Measurements from ENCODE around the gene ODAD4.

DNA sequence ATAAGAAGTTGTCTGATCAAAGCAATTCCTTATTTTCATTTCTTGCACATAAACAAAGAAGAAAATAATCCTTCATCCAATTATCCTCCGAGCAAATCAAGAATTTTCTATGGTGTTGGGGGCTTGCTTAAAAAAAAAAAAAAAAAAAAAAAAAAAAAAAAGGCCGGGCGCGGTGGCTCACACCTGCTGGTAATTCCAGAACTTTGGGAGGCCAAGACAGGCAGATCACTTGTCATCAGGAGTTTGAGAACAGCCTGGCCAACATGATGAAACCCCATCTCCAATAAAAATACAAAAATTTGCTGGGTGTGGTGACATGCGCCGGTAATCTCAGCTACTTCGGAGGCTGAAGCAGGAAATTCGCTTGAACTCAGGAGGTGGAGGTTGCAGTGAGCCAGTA is 55.5 kb downstream of the ODAD4 start:
- TF ChIP-seq, protein P1, sequence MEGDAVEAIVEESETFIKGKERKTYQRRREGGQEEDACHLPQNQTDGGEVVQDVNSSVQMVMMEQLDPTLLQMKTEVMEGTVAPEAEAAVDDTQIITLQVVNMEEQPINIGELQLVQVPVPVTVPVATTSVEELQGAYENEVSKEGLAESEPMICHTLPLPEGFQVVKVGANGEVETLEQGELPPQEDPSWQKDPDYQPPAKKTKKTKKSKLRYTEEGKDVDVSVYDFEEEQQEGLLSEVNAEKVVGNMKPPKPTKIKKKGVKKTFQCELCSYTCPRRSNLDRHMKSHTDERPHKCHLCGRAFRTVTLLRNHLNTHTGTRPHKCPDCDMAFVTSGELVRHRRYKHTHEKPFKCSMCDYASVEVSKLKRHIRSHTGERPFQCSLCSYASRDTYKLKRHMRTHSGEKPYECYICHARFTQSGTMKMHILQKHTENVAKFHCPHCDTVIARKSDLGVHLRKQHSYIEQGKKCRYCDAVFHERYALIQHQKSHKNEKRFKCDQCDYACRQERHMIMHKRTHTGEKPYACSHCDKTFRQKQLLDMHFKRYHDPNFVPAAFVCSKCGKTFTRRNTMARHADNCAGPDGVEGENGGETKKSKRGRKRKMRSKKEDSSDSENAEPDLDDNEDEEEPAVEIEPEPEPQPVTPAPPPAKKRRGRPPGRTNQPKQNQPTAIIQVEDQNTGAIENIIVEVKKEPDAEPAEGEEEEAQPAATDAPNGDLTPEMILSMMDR (IDR thresholded peaks at IDR 0.05) = no peak
- TF ChIP-seq POLR2A (IDR thresholded peaks at IDR 0.05) = no peak
